GM19468 (cell line): ENCODE data around the gene PRKAG1.
A peak's percentile ranks its signal among the peaks of the same experiment; 100 is the strongest.

ENCODE experiments used
- ATAC-seq: cut with Tn5 transposase; IDR thresholded peaks from one replicate; pipeline ENCODE4 v1.9.1; 2021; ENCODE audit warnings: mild to moderate bottlenecking, moderate library complexity, moderate number of reproducible peaks; ENCODE audit not compliant: unreplicated experiment; ENCODE audit errors: extremely low read depth

The PRKAG1 gene

GRCh38 chr12:48970702-48971334 lies 47.8 kb downstream of the PRKAG1 start:
- ATAC-seq = no peak

- no peak for ATAC-seq
These were observed 48.5 kb downstream of the PRKAG1 start for GRCh38 chr12:48969833-48970701.

- ATAC-seq = no peak
These were observed 49.3 kb downstream of the PRKAG1 start for GRCh38 chr12:48969160-48969771.

- ATAC-seq = no peak
These were observed 50.1 kb downstream of the PRKAG1 start for GRCh38 chr12:48968467-48968866.

- ATAC-seq = no peak
These were observed 50.6 kb downstream of the PRKAG1 start for GRCh38 chr12:48967991-48968390.

DNA sequence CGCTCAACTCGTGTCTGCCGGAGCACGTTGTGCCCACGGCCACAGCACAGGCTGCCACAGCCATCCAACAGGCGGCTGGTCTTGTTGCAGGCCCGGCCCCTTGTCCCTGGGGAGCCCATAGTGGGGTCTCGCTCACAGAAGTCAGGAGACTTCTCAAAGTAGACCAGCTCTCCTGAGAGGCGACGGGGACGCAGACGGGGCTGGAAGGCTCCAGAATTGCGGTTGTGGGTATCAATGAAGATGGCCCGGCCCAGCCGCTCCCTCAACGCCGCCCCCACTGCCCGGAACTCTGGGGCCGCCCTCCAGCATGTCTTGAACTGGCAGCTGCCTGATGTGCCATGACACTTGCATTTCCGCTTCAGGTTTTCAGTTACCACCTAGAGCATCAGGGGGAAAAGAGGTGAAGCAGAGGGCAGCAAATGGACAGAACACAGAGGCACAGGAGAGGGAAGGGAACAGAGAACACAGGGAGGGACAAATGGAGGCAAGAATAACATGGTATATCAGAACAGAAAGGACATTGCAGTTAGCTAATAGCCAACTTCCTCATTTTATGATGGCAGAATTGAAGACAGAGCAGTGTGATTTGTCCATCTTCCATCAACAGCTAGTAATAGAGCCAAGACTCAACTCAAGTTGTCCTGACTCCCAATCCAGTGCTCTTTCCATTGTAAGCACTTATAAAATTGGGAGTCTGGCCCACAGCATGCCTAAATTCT lies 52.2 kb downstream of the PRKAG1 start:
- ATAC-seq = no peak

DNA sequence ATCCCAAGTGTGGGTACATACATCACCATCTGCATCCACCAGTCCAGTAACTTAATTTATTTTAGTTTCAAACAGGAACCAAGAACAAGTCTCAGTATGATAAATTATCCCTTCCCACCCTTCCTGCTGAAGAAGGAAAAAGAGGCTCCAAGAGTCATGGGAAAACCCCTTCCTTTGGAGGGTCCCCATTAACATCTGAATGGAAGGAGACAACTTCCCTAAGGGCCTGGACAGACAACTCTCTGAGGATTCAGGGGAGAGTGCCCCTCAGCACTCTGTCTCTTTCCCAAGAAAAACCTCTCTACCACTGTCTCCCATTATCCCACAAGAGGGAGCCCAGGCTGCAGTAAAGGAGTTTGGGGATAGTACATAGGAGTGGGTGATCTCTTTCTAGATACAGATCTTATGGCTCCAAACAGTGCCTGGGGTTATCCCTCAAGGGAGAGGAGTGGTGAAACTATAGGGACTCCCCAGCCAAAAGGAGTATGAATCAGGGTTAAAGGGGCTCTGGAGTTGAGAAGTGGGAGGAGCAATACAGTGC lies 53.2 kb downstream of the PRKAG1 start:
- no peak for ATAC-seq

DNA sequence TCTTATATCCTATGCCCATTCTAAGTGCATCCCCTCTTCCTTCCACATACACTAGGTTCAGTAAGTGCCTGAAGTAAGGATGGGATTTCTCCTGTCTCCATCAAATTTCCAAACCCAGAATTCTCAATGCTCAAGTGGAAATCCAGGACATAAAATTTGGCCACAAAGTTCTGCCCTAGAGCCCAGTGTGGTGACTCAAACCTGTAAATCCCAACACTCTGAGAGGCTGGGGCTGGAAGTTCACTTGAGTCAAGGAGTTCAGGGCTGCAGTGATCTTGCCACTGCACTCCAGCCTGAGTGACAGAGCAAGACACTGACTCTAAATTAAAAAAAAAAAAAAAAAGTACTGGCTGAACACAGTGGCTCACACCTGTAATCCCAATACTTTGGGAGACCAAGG lies 56.8 kb downstream of the PRKAG1 start:
- no peak for ATAC-seq

DNA sequence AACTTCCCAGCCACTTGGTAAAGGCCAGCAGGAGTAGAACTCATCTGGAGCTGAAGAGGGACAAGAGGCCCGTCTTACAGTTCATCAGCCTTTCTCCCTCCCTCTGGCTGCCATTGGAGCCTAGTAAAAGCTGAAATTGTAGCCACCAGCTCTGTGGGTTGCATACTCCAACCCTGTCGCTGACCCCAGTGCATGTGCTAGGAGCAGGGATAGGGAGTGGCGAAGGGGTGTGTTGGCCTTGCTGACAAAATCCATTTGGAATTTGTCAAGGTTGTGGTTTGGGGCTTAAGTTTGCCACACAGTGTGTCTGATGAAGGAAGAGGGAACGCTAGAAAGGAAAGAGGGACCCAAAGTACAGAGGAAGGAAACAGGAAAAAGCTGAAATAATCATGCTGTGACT lies 57.2 kb downstream of the PRKAG1 start:
- ATAC-seq = no peak

- ATAC-seq = no peak
These were observed 57.7 kb downstream of the PRKAG1 start for GRCh38 chr12:48960834-48961233.

DNA sequence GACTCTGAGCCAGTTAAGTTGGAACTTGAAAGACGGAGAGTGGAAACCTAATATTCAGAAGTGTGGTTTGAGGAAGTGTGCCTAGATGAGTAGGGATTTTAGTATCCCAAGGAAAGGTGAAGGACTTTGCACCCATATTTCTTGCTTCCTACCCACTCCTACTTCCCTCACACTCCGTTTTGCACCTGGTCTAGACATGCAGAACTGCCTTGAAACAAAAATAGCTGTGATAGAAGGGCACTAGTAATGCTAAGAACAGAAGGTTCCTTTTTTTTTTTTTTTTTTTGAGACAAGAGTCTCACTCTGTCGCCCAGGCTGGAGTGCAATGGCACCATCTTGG lies 60.6 kb downstream of the PRKAG1 start:
- no peak for ATAC-seq

DNA sequence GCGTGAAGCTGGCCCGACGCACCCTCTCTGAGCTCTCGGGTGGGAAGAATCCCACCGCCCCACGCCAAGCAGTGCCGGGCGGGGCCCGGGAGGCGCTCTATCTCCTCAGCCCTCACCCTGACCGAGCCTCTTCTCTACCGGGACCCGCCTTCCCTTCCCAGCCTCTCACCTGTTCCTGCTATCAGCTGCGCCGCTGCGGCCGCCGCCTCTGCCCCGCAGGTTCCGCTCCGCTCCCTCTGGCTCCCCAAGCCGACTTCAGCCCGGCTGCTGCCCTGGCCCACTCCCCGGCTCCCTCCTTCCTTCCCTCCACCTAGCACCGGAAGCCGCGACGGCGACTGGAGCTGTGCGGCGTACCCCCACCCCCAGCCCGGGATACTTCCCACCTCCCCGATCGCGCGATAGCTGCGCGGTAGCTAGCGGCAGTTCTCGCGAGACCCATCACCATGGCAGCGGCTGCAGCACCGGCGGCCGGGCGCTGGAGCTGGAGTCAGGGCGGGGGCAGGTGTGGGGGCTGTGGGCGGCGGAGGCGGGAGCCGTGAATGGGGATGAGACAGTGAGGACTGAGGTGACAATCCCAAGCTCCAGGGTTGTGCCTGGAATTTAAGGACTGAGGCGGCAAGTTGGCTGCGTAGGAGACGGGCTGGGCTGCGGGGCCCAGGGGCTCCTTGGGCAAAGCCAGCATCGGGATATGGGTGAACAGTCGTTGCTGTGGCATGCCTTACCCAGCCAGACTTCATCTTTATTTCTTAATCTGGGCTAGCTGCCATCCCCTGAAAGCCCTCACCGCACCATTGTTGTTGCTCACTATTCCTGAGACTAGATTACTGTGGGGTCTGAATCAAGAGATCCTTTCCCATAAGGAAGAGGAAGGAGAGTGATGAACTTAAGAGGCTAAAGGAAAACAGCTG lies 61.2 kb downstream of the PRKAG1 start, which contains the start of gene ARF3:
ARF3 (minus strand) TSS at position 347 of the 908 bp plus-strand sequence. CDS start 16,392 bp downstream, outside the sequence.
- peak; percentile 62 for ATAC-seq

DNA sequence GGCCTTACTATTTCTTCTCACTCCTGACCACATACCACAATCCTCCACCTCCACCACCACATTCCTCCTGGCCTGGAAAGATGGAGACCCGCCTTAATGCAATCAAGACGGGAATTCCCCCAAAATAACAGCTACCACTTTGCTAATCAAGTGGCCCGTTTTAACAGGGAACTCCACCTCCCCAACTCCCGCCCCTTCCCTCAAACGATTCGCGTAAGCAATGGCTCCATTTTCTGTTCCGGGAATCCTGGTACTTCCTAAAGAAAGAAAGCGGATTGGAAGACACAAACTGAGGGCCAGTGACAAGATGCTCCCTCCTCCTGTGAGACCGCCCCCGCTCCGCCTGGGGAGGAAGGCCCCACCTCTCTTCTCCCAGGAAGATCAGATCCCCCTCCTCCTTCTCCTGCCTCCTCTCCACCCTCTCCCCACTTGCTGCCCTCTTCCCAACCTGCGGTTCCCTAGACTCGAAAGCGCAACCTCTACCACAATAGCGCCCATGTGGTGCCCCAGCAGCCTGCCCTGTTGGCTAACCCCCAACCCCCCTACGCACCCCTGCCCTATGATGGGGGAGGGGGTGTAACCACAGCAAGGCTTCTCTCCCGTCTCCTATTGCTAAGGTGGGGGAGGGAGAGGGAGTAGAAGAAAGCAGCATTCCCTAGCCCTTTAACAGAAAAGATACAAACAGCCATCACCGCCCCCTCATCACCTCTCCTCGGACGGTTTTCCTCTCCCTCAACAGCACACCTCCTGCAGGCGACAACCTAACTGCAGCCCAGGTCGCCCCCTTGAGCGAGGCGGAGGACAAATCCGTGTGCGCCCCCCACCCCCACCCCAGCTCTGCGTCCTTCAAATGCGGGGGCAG lies 62.1 kb downstream of the PRKAG1 start:
- no peak for ATAC-seq

GRCh38 chr12:48954841-48955501 lies 63.6 kb downstream of the PRKAG1 start:
- ATAC-seq = no peak

GRCh38 chr12:48954061-48954460 lies 64.5 kb downstream of the PRKAG1 start:
- no peak for ATAC-seq

DNA sequence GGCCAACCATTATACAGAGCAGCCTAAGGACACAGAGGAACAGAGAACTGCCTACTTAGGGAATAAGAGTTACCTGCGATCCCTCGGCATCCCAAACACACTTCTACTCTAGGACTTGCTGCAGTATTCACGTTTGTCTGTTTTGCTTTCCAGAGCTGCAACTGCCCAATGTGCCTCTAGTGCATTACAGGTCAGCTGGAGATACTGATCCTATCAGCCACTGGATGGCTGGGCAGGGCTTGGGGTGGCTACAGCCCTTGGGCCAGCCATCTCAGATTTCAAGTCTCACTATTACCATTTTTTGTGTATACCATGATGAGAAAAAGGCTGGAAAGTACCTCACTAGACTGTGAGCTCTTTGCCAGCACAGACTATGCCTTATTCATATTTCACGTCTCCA lies 65.9 kb downstream of the PRKAG1 start:
- no peak for ATAC-seq
